Skeletal muscle tissue (tissue), 5 donors: ENCODE data around the gene FYCO1. TPM values are rescaled to one million over a fixed set of nuclear protein-coding genes. Genes with fewer than 3 reads are reported as not detected.

ENCODE experiments used
- H3K27ac ChIP-seq: one replicate; pipeline ENCODE4 v1.7.0; 2013; ENCODE audit warnings: mild to moderate bottlenecking, low read depth, low read length, inconsistent platforms
- H3K27me3 ChIP-seq, 3 donors: one replicate each; pipeline ENCODE4 v1.7.0; 2013; ENCODE audit warnings: low read length in 3 of 3; ENCODE audit not compliant: control insufficient read depth in 3 of 3, insufficient read depth in 3 of 3
- H3K36me3 ChIP-seq, 3 donors: one replicate each; pipeline ENCODE4 v1.7.0; 2013; ENCODE audit warnings: low read length in 3 of 3; ENCODE audit not compliant: control insufficient read depth in 3 of 3, insufficient read depth in 3 of 3
- H3K4me1 ChIP-seq, 3 donors: one replicate each; pipeline ENCODE4 v1.7.0; 2013; ENCODE audit warnings: low read length in 3 of 3, mild to moderate bottlenecking in 3 of 3; ENCODE audit not compliant: control insufficient read depth in 3 of 3, insufficient read depth in 3 of 3
- H3K4me3 ChIP-seq, 3 donors: one replicate each; pipeline ENCODE4 v1.7.0; 2013; ENCODE audit warnings: low read length in 3 of 3
- H3K9ac ChIP-seq, 3 donors: one replicate each; pipeline ENCODE4 v1.7.0; 2013; ENCODE audit warnings: low read length in 3 of 3, mild to moderate bottlenecking in 3 of 3, moderate library complexity in 2 of 3, low read depth in 1 of 3
- H3K9me3 ChIP-seq, 3 donors: one replicate each; pipeline ENCODE4 v1.7.0; 2013; ENCODE audit warnings: low read length in 3 of 3; ENCODE audit not compliant: control insufficient read depth in 3 of 3
- small RNA-seq: library from RNA; depleted of rRNA; stranded (forward); fragments of <200 nt; gene quantifications from one replicate; pipeline ENCODE3, GENCODE V24; 2014
- total RNA-seq: library from RNA; depleted of rRNA; stranded (reverse); fragments of >200 nt; gene quantifications from one replicate; pipeline ENCODE4 v1.2.3, GENCODE V29; 2014
- donor health status: Osteomylitis.

The FYCO1 gene
- total RNA-seq, 1 donor from 2014 or later: 16.7 TPM

- H3K36me3 ChIP-seq: no peaks in the 10 kb centered on the region
- no peak overlapping the region for H3K4me3 ChIP-seq
- H3K27me3 ChIP-seq: no peaks in the 10 kb centered on the region
- no peak overlapping the region for H3K27ac ChIP-seq
- H3K9me3 ChIP-seq: no peaks in the 10 kb centered on the region
- no peak overlapping the region for H3K9ac ChIP-seq
- H3K4me1 ChIP-seq: no peaks in the 10 kb centered on the region
These were observed 123.8 kb downstream of the FYCO1 start for GRCh38 chr3:45871780-45872179.

- Histone ChIP-seq H3K9ac (no peak overlapping the region), H3K4me1 (no peaks in the 10 kb centered on the region), H3K4me3 (no peak overlapping the region), H3K9me3 (no peaks in the 10 kb centered on the region), H3K27ac (no peak overlapping the region), H3K27me3 (no peaks in the 10 kb centered on the region), H3K36me3 (no peaks in the 10 kb centered on the region)
These were observed 125.5 kb downstream of the FYCO1 start for GRCh38 chr3:45870099-45870498.

- H3K27me3 ChIP-seq: no peaks in the 10 kb centered on the region
- no peaks in the 10 kb centered on the region for H3K9me3 ChIP-seq
- H3K27ac ChIP-seq: no peak overlapping the region
- H3K9ac ChIP-seq: no peak overlapping the region
- H3K4me1 ChIP-seq: no peaks in the 10 kb centered on the region
- H3K36me3 ChIP-seq: no peaks in the 10 kb centered on the region
- no peak overlapping the region for H3K4me3 ChIP-seq
These were observed 126.0 kb downstream of the FYCO1 start for GRCh38 chr3:45869638-45870037.

GRCh38 chr3:45868650-45869049 lies 127.0 kb downstream of the FYCO1 start:
- Histone ChIP-seq H3K4me3 (no peak overlapping the region), H3K36me3 (peaks cover 0 to 1% (median 0%) of the 10 kb centered on the region in 3 donors), H3K27me3 (no peaks in the 10 kb centered on the region), H3K4me1 (no peaks in the 10 kb centered on the region), H3K9me3 (no peaks in the 10 kb centered on the region), H3K27ac (no peak overlapping the region), H3K9ac (no peak overlapping the region)

GRCh38 chr3:45868213-45868612 lies 127.4 kb downstream of the FYCO1 start:
- Histone ChIP-seq H3K9me3 (peaks cover 0 to 2% (median 0%) of the 10 kb centered on the region in 3 donors), H3K4me3 (no peak overlapping the region), H3K4me1 (no peaks in the 10 kb centered on the region), H3K27ac (no peak overlapping the region), H3K9ac (no peak overlapping the region), H3K27me3 (no peaks in the 10 kb centered on the region), H3K36me3 (peaks cover 0 to 2% (median 0%) of the 10 kb centered on the region in 3 donors)

Small RNA genes within 50 kb of the gene (small RNA-seq; reads per million reads assigned to genes)
- gene RF00019: not detected

Other genes starting within 250 kb of the FYCO1 start
- under 0.01 TPM for gene SLC6A20, start 199.3 kb downstream of the FYCO1 start, total RNA-seq
- gene LZTFL1, start 153.7 kb downstream of the FYCO1 start, total RNA-seq: 6.8 TPM
- gene CCR9, start 109.3 kb downstream of the FYCO1 start, total RNA-seq: 0.52 TPM
- not detected for gene CXCR6, start 52.4 kb downstream of the FYCO1 start, total RNA-seq
- gene XCR1, start 31.7 kb upstream of the FYCO1 start, total RNA-seq: not detected
- 3.7 TPM for gene CCR1, start 212.5 kb upstream of the FYCO1 start, total RNA-seq
- gene CCR3, start 246.6 kb upstream of the FYCO1 start, total RNA-seq: not detected